GM18507 (cell line): ENCODE results near the gene LBH.

Experiments
- DNase-seq: peaks from one replicate; pipeline ENCODE4 v3.0.0; 2011; ENCODE audit warnings: low read depth; ENCODE audit not compliant: insufficient read length; ENCODE audit errors: extremely low spot score
- FAIRE-seq: peaks from 2 replicates; lab custom pipeline; 2011; peaks lifted over from hg19 to GRCh38; lab: Jason Lieb, UNC

The LBH gene

DNA sequence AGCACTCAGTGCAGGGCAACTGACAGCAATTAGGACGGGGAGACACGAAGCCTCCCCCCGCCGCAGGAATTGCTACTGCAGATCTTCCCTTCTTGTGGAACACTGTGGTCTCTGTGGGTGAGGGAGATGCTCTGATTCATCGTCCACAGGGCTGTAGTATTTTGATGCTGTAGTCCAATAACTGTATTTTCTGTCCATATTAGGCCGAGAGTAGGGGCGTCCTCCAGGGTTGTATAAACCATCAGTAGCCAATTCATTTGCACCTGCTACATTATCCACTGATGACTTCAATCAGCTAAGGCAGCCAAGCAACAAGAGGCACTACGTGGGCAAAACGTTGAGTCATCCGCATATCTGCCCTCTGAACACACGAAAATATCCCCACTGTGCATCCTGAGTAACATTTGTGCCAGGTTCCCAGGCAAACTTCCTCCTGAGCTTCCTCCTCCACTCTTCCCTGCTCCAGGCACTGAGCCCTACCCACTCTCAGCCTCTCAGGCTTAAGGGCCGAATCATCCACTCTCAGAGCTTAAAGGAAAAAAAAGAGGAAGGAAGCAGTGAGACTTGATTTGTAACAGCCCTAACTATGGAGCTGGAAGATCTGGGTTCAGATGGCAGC is 62.1 kb downstream of the LBH start:
- DNase-seq (no peak), FAIRE-seq (no peak)

DNA sequence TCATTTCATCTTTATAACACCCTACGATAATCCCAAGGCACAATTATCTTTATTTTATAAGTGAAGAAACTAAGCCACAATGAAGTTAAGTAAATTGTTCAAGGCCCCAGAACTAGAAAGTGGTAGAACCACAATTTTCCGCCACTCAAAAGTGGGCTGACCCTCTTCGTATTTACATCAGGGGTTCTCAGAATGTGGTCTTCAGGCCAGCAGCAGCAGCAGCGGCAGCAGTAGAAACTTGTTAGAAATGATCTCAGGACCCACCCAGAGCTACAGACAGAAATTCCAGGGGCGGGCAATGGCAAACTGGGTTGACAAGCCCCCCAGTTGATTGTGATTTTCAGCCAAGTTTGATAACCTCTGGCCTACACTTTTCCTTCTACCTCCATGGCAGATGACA is 62.8 kb downstream of the LBH start:
- DNase-seq, result no peak
- FAIRE-seq, result no peak

- DNase-seq (no peak), FAIRE-seq (no peak)
These were observed 65.2 kb downstream of the LBH start for GRCh38 chr2:30296496-30296895.

DNA sequence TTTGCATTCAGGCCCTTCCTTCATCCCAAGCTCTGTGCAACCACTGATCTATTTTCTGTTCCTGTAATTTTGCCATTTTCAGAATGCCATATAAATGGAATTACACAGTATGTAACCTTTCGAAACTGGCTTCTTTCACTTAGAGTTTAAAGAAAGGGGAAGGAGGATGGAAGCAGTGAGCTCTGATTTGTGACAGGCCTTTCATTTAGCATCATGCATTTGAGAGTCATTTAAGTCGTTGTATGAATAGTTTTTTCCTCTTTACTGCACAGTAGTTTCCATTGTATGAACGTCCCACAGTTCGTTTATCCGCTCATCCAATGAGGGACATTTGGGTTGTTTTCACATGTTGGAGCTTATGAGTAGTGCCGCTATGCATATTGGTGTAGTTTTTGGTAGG is 67.0 kb downstream of the LBH start:
- DNase-seq (no peak), FAIRE-seq (no peak)

DNA sequence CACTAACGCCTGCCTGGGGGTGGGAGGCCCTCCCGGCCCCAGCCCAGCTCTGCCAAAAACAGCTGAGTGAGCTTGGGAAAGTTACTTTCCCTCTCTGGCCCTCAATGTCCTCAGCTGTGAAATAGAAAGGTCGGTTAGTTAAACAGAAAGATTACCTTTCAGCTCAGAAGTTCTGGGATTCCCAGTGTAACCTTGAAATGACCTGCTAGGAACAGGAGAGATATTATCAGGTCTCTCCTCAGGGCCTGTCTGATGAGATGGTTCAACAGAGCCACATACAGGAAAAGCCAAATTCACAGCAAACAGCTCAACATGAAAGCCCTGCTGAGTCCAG is 68.8 kb downstream of the LBH start:
- FAIRE-seq (no peak), DNase-seq (no peak)

DNA sequence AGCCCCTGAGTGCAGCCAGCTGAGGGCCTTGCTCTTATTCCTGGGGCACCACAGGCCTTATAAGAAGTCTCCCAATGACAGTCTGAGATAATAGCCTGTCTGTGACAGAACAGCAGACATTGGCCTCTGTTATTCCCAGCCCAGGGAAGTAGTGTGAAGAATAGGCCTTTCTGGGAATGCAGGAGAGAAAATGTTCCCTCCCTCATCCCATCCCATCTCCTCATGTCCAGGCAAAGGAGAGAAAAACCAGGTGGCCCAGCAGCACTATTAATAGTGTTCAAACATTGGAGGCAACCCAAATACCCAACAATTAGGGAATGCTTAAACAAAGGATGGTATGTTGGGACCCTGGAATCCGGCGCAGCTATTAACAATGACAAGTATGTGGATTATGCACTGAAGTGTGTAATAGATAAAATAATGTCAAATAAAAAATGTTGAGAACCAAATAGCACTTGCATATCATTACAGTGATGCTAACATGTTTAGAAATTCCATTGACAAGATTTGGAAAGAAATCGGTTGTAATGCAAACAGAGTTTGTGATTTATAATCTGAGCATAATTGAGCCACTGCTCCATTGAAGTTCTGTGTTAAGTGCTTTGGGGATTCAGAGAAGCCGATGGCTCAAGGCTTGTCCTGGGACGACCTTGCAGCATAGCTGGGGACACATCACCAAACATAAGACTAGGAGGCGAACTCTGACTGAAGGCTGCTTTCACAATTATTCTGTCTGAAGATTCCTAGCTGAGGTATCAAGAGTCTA is 69.3 kb downstream of the LBH start:
- DNase-seq, result no peak

GRCh38 chr2:30301551-30301950 is 70.2 kb downstream of the LBH start:
- DNase-seq (no peak), FAIRE-seq (no peak)

More for the DNA sequence above, 69.3 kb downstream of the LBH start:
- FAIRE-seq, result no peak

GRCh38 chr2:30302566-30302965 is 71.2 kb downstream of the LBH start:
- FAIRE-seq, result no peak
- no peak for DNase-seq

DNA sequence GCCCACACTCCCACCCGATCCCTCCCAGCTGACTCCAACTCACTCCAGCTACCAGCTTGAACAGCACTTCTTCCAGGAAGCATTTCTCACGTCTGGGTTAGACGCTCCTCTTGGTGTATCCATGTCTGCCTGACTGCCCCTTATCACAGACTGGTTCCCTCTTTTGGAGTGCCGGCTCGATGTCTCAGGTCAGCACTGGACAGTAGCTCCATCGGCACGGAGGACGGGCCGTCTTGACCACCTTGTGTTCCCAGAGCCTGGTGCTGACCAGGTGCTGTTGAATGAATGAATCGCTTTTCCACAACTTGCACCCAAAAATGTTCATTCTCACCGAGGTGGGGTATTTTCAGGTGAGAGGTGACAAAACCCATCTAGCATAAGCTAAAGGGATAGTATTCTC is 71.8 kb downstream of the LBH start:
- FAIRE-seq (no peak), DNase-seq (no peak)

DNA sequence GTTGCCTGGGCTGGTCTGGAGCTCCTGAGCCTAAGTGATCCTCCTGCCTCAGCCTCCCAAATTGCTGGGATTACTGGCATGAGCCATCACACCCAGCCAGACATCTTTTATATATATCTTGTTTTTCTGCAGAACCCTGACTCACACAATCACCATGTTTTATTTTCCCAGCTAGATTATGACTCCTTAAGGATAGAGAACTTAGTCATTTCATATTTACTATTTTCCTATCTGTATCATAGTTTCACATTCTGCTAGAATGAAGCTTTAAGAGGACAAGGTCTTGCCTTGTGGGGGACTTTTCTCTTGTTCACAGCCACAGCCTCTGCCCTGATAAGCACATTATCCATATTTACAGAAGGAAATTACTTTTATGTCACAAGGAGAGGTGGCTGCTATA is 73.9 kb downstream of the LBH start:
- DNase-seq (no peak), FAIRE-seq (no peak)

- FAIRE-seq (no peak), DNase-seq (no peak)
These were observed 75.2 kb downstream of the LBH start for GRCh38 chr2:30306522-30306921.

- FAIRE-seq, result no peak
These were observed 76.9 kb downstream of the LBH start for GRCh38 chr2:30308280-30308679.

More at GRCh38 chr2:30308280-30308679, 76.9 kb downstream of the LBH start:
- DNase-seq, result no peak
